GM18505 (cell line): ENCODE measurements around the gene ZBTB7A.

ENCODE experiments used
- ATAC-seq: cut with Tn5 transposase; IDR thresholded peaks from one replicate; pipeline ENCODE4 v1.9.1; 2021; ENCODE audit not compliant: unreplicated experiment
- POLR2A ChIP-seq: IDR thresholded peaks from 4 replicates; pipeline ENCODE4 v1.6.1; 2011; ENCODE audit warnings: borderline replicate concordance; ENCODE audit not compliant: insufficient read depth, insufficient read length; ENCODE audit errors: extremely low read depth

Gene ZBTB7A

GRCh38 chr19:4098493-4098892, 31.8 kb upstream of the ZBTB7A start:
- TF ChIP-seq POLR2A: no peak
- no peak for ATAC-seq

GRCh38 chr19:4097501-4097900, 30.8 kb upstream of the ZBTB7A start:
- TF ChIP-seq POLR2A: no peak
- ATAC-seq: no peak

GRCh38 chr19:4096049-4096892, 29.6 kb upstream of the ZBTB7A start:
- TF ChIP-seq POLR2A: no peak
- no peak for ATAC-seq

- ATAC-seq: no peak
- no peak for TF ChIP-seq POLR2A
These were observed 28.8 kb upstream of the ZBTB7A start for GRCh38 chr19:4095488-4095844.

- ATAC-seq: no peak
These were observed 28.2 kb upstream of the ZBTB7A start for GRCh38 chr19:4094761-4095487.

GRCh38 chr19:4094291-4094690, 27.6 kb upstream of the ZBTB7A start:
- TF ChIP-seq POLR2A: no peak
- ATAC-seq: no peak

More at GRCh38 chr19:4094761-4095487, 28.2 kb upstream of the ZBTB7A start:
- no peak for TF ChIP-seq POLR2A

GRCh38 chr19:4093643-4094175, 27.0 kb upstream of the ZBTB7A start:
- ATAC-seq: no peak
- no peak for TF ChIP-seq POLR2A

GRCh38 chr19:4090356-4091220, 23.9 kb upstream of the ZBTB7A start:
- TF ChIP-seq POLR2A: no peak
- ATAC-seq: no peak

- ATAC-seq: no peak
- no peak for TF ChIP-seq POLR2A
These were observed 23.2 kb upstream of the ZBTB7A start for GRCh38 chr19:4089946-4090345.

- TF ChIP-seq POLR2A: no peak
- no peak for ATAC-seq
These were observed 22.8 kb upstream of the ZBTB7A start for GRCh38 chr19:4089400-4089908.

- TF ChIP-seq POLR2A: no peak
- ATAC-seq: no peak
These were observed 22.3 kb upstream of the ZBTB7A start for GRCh38 chr19:4088975-4089374.

- no peak for TF ChIP-seq POLR2A
- ATAC-seq: no peak
These were observed 21.3 kb upstream of the ZBTB7A start for GRCh38 chr19:4087787-4088679.
